ENCODE data around the gene JOSD2. TPM values are rescaled to one million over a fixed set of nuclear protein-coding genes. Genes with fewer than 3 reads are reported as not detected.

The JOSD2 gene
- total RNA-seq, 1 donor from 2014 or later = 39.8 TPM

- DNase-seq = no peak
- intact Hi-C loops (cut with DNase I) = no loop called here
- ATAC-seq (ENCODE audit: poor library complexity) = no peak
Observed at GRCh38 chr19:50465986-50466705, 44.8 kb downstream of the JOSD2 start.

- intact Hi-C loops (cut with DNase I) = loop anchor here (5.0 kb wide), 1 partner anchor 98 kb away; the partner anchor contains the start of gene NAPSA
- ATAC-seq (ENCODE audit: poor library complexity) (no peak), DNase-seq (no peak)
Observed at GRCh38 chr19:50465000-50465399, 46.0 kb downstream of the JOSD2 start.

DNA sequence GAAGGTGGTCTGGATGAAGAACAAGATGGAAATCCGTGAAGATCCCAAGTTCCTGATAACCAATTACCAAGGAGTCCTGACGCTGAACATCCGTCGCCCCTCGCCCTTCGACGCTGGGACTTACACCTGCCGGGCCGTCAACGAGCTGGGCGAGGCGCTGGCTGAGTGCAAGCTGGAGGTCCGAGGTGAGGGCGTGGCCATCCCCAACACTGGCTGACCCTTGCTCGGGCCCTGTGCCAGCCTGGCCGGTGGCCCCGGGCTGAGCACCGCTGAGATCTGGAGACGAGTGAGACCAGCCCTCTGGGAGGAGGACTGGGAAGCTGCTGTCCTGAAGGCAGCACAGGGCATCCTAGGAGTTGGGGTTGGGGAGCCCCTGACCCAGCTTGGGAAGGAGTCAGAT is 46.6 kb downstream of the JOSD2 start:
- DNase-seq (no peak), ATAC-seq (ENCODE audit: poor library complexity) (no peak)
- intact Hi-C loops (cut with DNase I) = loop anchor here (5.0 kb wide), 1 partner anchor 97 kb away; the partner anchor contains the start of gene NAPSA

DNA sequence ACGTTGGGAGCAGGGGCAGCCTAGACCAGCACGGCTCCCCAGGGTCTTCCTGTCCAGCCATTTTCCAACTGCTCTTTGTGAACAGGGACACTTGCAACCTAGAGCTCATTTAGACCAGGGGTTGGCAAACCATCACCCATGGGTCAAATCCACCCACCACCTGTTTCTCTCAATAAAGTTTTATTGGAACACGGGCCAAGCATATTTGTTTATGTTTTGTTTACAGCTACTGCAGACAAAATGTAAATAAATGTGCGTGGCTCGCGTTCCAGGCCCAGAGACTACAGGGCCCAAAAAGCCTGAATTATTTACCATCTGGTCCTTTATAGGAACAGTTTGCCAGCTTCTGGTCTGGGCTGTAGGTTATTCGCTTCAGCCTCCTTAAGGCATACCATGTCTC is 48.0 kb downstream of the JOSD2 start:
- intact Hi-C loops (cut with DNase I) = loop anchor here (5.0 kb wide), 1 partner anchor 96 kb away; the partner anchor contains the start of gene NAPSA
- ATAC-seq (ENCODE audit: poor library complexity) (no peak), DNase-seq (no peak)

DNA sequence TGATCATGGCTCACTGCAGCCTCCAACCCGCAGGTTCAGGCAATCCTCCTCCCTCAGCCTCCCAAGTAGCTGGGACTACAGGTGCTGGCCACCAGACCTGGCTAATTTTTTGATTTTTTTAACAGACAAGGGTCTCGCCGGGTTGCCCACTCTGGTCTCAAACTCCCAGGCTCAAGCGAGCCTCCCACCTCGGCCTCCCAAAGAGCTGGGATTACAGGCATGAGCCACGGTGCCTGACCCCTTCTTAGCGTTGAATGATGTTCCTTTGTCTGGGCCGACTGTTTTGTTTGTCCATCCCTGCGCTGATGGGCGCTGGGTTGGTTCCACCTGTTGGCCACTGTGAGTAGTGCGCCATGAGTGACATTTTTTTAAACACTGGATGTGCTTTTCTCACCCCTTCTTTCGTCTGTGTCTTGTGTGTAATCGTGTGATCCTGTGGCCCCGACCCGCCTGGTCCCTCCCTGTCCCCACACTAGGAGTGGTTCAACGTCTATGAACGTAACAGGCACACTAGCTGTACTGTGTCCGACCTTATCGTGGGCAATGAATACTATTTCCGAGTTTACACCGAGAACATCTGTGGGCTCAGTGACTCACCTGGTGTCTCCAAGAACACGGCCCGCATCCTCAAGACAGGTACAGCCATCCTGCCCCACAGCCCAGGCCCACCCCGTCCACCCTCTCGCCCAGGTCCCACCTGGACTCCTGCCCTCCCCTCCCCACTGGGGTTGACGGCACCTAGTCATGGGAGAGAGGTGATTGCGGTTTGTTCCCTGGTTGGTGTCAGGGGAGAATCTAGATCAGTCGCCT is 49.7 kb downstream of the JOSD2 start:
- intact Hi-C loops (cut with DNase I) = loop anchor here (5.0 kb wide), 1 partner anchor 94 kb away; the partner anchor contains the start of gene NAPSA
- peak; percentile 60 for DNase-seq
- ATAC-seq (ENCODE audit: poor library complexity) = peak; percentile 86

- ATAC-seq (ENCODE audit: poor library complexity) = no peak
- intact Hi-C loops (cut with DNase I) = loop anchor here (5.0 kb wide), 1 partner anchor 93 kb away; the partner anchor contains the start of gene NAPSA
- DNase-seq = no peak
Observed at GRCh38 chr19:50460161-50460765, 50.7 kb downstream of the JOSD2 start.

DNA sequence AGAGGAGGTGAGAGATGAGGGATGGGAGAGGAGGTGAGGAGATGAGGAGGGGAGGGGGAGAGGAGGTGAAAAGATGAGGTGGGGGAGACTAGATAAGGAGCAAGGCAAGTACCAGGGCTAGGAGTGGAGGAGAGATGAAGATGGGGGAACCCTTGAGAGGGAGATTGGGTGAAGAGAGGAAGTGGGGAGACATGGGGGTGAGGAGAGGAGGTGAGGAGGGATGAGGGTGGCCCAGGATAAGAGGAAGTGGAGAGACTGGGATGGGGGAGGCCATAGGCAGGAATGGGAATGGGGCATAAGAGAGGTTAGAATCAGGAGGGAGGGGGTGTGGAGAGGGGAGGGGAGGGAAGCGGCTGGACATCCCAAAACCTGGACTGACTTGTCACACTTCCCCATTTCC is 51.4 kb downstream of the JOSD2 start:
- ATAC-seq (ENCODE audit: poor library complexity) (no peak), DNase-seq (no peak)
- intact Hi-C loops (cut with DNase I) = loop anchor here (5.0 kb wide), 1 partner anchor 92 kb away; the partner anchor contains the start of gene NAPSA

DNA sequence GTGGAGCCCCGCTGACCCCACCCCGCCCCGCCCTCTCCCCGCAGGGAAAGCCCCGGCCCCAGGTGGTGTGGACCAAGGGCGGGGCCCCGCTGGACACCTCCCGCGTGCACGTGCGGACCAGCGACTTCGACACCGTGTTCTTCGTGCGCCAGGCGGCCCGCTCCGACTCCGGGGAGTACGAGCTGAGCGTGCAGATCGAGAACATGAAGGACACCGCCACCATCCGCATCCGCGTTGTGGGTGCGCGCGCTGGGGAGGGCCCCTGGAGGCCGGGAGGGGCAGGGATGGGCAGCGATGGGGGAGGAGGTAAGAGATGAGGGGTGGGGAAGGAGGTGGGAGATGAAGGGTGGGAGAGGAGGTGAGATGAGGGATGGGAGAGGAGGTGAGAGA is 51.9 kb downstream of the JOSD2 start:
- intact Hi-C loops (cut with DNase I) = no loop called here
- DNase-seq = no peak
- ATAC-seq (ENCODE audit: poor library complexity) = no peak

DNA sequence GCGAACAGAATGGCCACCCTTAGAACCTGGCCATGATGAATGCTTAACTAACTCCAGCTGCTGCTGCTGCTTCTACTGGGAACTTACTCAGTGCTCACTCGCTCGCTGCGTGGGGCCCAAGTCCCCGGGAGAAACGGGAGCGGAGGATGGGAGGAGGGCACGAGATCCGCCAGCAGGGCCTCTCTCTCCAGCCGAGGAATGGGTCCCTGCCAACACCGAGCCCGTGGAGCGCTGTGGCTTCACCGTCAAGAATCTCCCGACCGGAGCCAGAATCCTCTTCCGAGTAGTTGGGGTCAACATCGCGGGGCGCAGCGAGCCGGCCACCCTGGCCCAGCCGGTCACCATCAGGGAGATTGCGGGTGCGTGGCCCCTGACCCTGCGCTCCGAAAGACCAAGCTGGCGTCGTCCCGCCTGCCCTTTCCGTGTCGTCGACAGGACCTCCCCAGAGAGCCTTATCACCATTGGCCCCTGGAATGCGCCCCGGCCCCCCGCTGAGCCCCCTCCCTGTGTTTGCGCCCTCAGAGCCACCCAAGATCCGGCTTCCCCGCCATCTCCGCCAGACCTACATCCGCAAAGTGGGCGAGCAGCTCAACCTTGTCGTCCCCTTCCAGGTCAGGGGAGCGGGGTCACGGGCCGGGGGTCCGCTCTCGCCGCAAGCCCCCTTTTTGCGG is 52.5 kb downstream of the JOSD2 start:
- intact Hi-C loops (cut with DNase I) = no loop called here
- ATAC-seq (ENCODE audit: poor library complexity) (no peak), DNase-seq (no peak)

DNA sequence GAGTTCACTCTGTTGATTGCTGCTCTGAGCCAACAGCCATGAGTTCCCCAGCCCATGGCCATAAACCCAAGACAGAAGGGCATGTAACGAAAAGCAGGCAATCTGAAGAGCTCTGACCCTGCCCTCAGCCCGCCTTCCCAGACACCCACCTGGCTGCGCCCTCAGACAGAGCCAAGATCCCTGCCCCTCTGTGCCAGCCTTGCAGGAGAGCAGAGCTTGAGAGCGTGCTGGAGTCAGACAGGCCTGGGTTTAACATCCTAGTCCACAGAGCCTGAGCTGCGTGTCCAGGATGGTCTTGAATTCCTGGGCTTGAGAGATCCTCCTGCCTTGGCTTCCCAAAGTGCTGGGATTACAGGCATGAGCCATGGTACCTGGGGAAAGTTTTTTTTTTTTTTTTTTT is 53.7 kb downstream of the JOSD2 start:
- DNase-seq (no peak), ATAC-seq (ENCODE audit: poor library complexity) (no peak)
- intact Hi-C loops (cut with DNase I) = no loop called here

Other genes starting within 250 kb of the JOSD2 start
- 2.0 TPM for gene KCNC3, start 181.8 kb downstream of the JOSD2 start, total RNA-seq
- gene NAPSA, start 145.6 kb downstream of the JOSD2 start, total RNA-seq = 0.40 TPM
- 68.4 TPM for gene NR1H2, start 134.7 kb downstream of the JOSD2 start, total RNA-seq
- 7.8 TPM for gene POLD1, start 126.8 kb downstream of the JOSD2 start, total RNA-seq
- gene SPIB, start 92.3 kb downstream of the JOSD2 start, total RNA-seq = not detected
- not detected for gene MYBPC2, start 78.3 kb downstream of the JOSD2 start, total RNA-seq
- 68.7 TPM for gene EMC10, start 34.7 kb downstream of the JOSD2 start, total RNA-seq
- gene GARIN5A, start 34.3 kb downstream of the JOSD2 start, total RNA-seq = 2.0 TPM
- gene ASPDH, start 2.7 kb upstream of the JOSD2 start, total RNA-seq = not detected
- 1.0 TPM for gene LRRC4B, start 57.2 kb upstream of the JOSD2 start, total RNA-seq
- 0.11 TPM for gene SYT3, start 128.7 kb upstream of the JOSD2 start, total RNA-seq
- gene C19orf81, start 138.3 kb upstream of the JOSD2 start, total RNA-seq = 2.5 TPM
- 0.40 TPM for gene SHANK1, start 208.6 kb upstream of the JOSD2 start, total RNA-seq
- 3.0 TPM for gene CLEC11A, start 212.2 kb upstream of the JOSD2 start, total RNA-seq

Data from Right ventricle myocardium superior (tissue), 1 donor.